HCT116 (cell line): ENCODE data around the gene FAM163B. TPM values are rescaled to one million over a fixed set of nuclear protein-coding genes. Genes with fewer than 3 reads are reported as not detected.

Source experiments
- ATAC-seq: fragments of 200-7000 bp; cut with Tn5 transposase; 2 replicates; pipeline ENCODE4 v1.9.1; 2020; ENCODE audit warnings: mild to moderate bottlenecking, moderate library complexity
- BruUV-seq: library from RNA; stranded (reverse); fragments of 400-500 nt; replicated peaks from 2 replicates; lab custom pipeline; 2021; lab: Mats Ljungman, UMichigan
- CTCF ChIA-PET: fragments of 300-600 bp; sonication (Branson Sonifier 250); formaldehyde crosslinking; loops from one replicate; lab custom pipeline; 2021; ENCODE audit warnings: antibody characterized with exemption; lab: Charles Lee
- POLR2A ChIA-PET: fragments of 300-600, 350-600 bp; sonication (Branson Sonifier 250); formaldehyde crosslinking; loops from one replicate; lab custom pipeline; 2021; ENCODE audit warnings: antibody characterized with exemption; lab: Charles Lee
- RAD21 ChIA-PET, 2 experiments: fragments of 300-600 bp; sonication (Branson Sonifier 250); formaldehyde crosslinking; loops; one replicate each; lab custom pipeline; 2023; ENCODE audit warnings: low total read pairs in 2 of 2; ENCODE audit not compliant: uncharacterized antibody in 2 of 2, unreplicated experiment in 2 of 2, low non-redundant PET in 1 of 2; lab: Charles Lee
- DNase-seq: peaks from one replicate; pipeline ENCODE4 v3.0.0-alpha.2; 2010; ENCODE audit warnings: low read depth, low spot score
- H2AFZ ChIP-seq: fragments of 200-600 bp; shearing (Covaris generic), sonication (generic); 2 replicates; pipeline ENCODE4 v1.6.1; 2017; ENCODE audit warnings: low read depth, mixed run types, mixed read lengths, antibody characterized with exemption, low read length; ENCODE audit not compliant: poor library complexity, severe bottlenecking
- H3K27ac ChIP-seq: 2 replicates; pipeline ENCODE4 v1.5.1; 2012; ENCODE audit warnings: low read depth, low read length
- H3K27me3 ChIP-seq: fragments of 200-600 bp; sonication (generic); 2 replicates; pipeline ENCODE4 v1.6.1; 2016; ENCODE audit warnings: mixed run types, low read length, mixed read lengths; ENCODE audit not compliant: insufficient read depth
- H3K36me3 ChIP-seq, 2 experiments: fragments of 200-500 bp in 1 of 2; fragments of 200-600 bp in 1 of 2; sonication (Bioruptor generic) in 1 of 2; sonication (generic) in 1 of 2; 2 replicates each; pipeline versions ENCODE4 v1.5.1 to v1.6.1; 2014 to 2016; ENCODE audit warnings: low read length in 2 of 2, inconsistent platforms in 1 of 2, mixed read lengths in 1 of 2, mixed run types in 1 of 2; ENCODE audit not compliant: insufficient read depth in 2 of 2, control insufficient read depth in 1 of 2
- H3K4me1 ChIP-seq, 2 experiments: fragments of 200-600 bp in 1 of 2; sonication (generic) in 1 of 2; 2 replicates each; pipeline versions ENCODE4 v1.5.1 to v1.6.1; 2012 to 2017; ENCODE audit warnings: low read length in 2 of 2, inconsistent platforms in 1 of 2, mild to moderate bottlenecking in 1 of 2, mixed read lengths in 1 of 2, mixed run types in 1 of 2, moderate library complexity in 1 of 2; ENCODE audit not compliant: insufficient read depth in 2 of 2, control insufficient read depth in 1 of 2
- H3K4me2 ChIP-seq: fragments of 200-600 bp; sonication (generic); 2 replicates; pipeline ENCODE4 v1.6.1; 2017; ENCODE audit warnings: mixed run types, low read length, mixed read lengths
- H3K4me3 ChIP-seq, 2 experiments: fragments of 200-600 bp in 1 of 2; sonication (generic) in 1 of 2; replicated peaks in 1 of 2; 2 replicates each; pipeline ENCODE4 v1.5.1; 2011 to 2016; ENCODE audit warnings: low read length in 2 of 2, control low read depth in 1 of 2, low read depth in 1 of 2, mild to moderate bottlenecking in 1 of 2, mixed read lengths in 1 of 2, mixed run types in 1 of 2
- H3K79me2 ChIP-seq: fragments of 200-600 bp; sonication (generic); 2 replicates; pipeline ENCODE4 v1.6.1; 2017; ENCODE audit warnings: mild to moderate bottlenecking, mixed run types, low read length, moderate library complexity, mixed read lengths; ENCODE audit not compliant: insufficient read depth
- H3K9ac ChIP-seq: fragments of 200-600 bp; sonication (generic); 2 replicates; pipeline ENCODE4 v1.6.1; 2016; ENCODE audit warnings: low read length, mixed read lengths
- H3K9me2 ChIP-seq: fragments of 200-600 bp; sonication (generic), shearing (Covaris generic); 2 replicates; pipeline ENCODE4 v1.6.1; 2017; ENCODE audit warnings: mixed run types, mild to moderate bottlenecking, moderate library complexity; ENCODE audit not compliant: insufficient read depth
- H3K9me3 ChIP-seq, 2 experiments: fragments of 200-500 bp in 1 of 2; fragments of 200-600 bp in 1 of 2; sonication (Bioruptor generic) in 1 of 2; sonication (generic) in 1 of 2; 2 replicates each; pipeline ENCODE4 v1.6.1; 2014 to 2017; ENCODE audit warnings: low read length in 2 of 2, mixed read lengths in 2 of 2, inconsistent platforms in 1 of 2, low read depth in 1 of 2, mild to moderate bottlenecking in 1 of 2, mixed run types in 1 of 2, moderate library complexity in 1 of 2; ENCODE audit not compliant: control insufficient read depth in 1 of 2, insufficient read depth in 1 of 2
- H4K20me1 ChIP-seq: fragments of 200-600 bp; sonication (generic), shearing (Covaris generic); 2 replicates; pipeline ENCODE4 v1.6.1; 2017; ENCODE audit warnings: mixed run types, mild to moderate bottlenecking, moderate library complexity; ENCODE audit not compliant: insufficient read depth
- CBX3 ChIP-seq: IDR thresholded peaks from 2 replicates; pipeline ENCODE4 v1.6.1; 2012; ENCODE audit warnings: low read depth
- CEBPB ChIP-seq: IDR thresholded peaks from 2 replicates; pipeline ENCODE4 v1.6.1; 2012; ENCODE audit warnings: low read depth
- CTCF ChIP-seq, 3 experiments: fragments of 200-600 bp in 1 of 3; sonication (generic) in 1 of 3; IDR thresholded peaks in 2 of 3; conservative IDR thresholded peaks in 1 of 3; 2 replicates each; pipeline ENCODE4 v1.5.1; 2012 to 2017; ENCODE audit warnings: low read depth in 2 of 3, low read length in 2 of 3, antibody characterized with exemption in 1 of 3, borderline replicate concordance in 1 of 3, control low read depth in 1 of 3, mild to moderate bottlenecking in 1 of 3, mixed read lengths in 1 of 3, mixed run types in 1 of 3, moderate library complexity in 1 of 3; ENCODE audit not compliant: insufficient read depth in 1 of 3
- EGR1 ChIP-seq: IDR thresholded peaks from 2 replicates; pipeline ENCODE4 v1.6.1; 2012; ENCODE audit warnings: low read depth
- ELF1 ChIP-seq: IDR thresholded peaks from 2 replicates; pipeline ENCODE4 v1.6.1; 2012; ENCODE audit warnings: low read depth, borderline replicate concordance
- EZH2 ChIP-seq: fragments of 200-600 bp; sonication (generic); IDR thresholded peaks from 2 replicates; pipeline ENCODE4 v1.6.1; 2017; ENCODE audit warnings: antibody characterized with exemption, mixed run types
- JUND ChIP-seq: IDR thresholded peaks from 2 replicates; pipeline ENCODE4 v1.6.1; 2012
- POLR2A ChIP-seq: IDR thresholded peaks from 2 replicates; pipeline ENCODE4 v1.7.0; 2011; ENCODE audit warnings: borderline replicate concordance; ENCODE audit not compliant: insufficient read depth, insufficient read length; ENCODE audit errors: extremely low read depth
- POLR2AphosphoS5 ChIP-seq: IDR thresholded peaks from 2 replicates; pipeline ENCODE4 v1.6.1; 2011; ENCODE audit warnings: mild to moderate bottlenecking, low read depth, low read length, moderate library complexity
- RAD21 ChIP-seq: IDR thresholded peaks from 2 replicates; pipeline ENCODE4 v1.6.1; 2012; ENCODE audit warnings: low read depth, mild to moderate bottlenecking
- SIN3A ChIP-seq: IDR thresholded peaks from 2 replicates; pipeline ENCODE4 v1.6.1; 2012; ENCODE audit warnings: low read depth
- SP1 ChIP-seq: IDR thresholded peaks from 2 replicates; pipeline ENCODE4 v1.6.1; 2012; ENCODE audit warnings: low read depth
- SRF ChIP-seq: IDR thresholded peaks from 2 replicates; pipeline ENCODE4 v1.6.1; 2012; ENCODE audit warnings: low read depth
- TCF7L2 ChIP-seq: IDR thresholded peaks from 2 replicates; pipeline ENCODE4 v1.7.0; 2011; ENCODE audit warnings: borderline replicate concordance, inconsistent platforms; ENCODE audit not compliant: insufficient read depth, insufficient read length; ENCODE audit errors: extremely low read depth
- YY1 ChIP-seq: IDR thresholded peaks from 2 replicates; pipeline ENCODE4 v1.6.1; 2011; ENCODE audit warnings: low read length, low read depth, moderate library complexity, mild to moderate bottlenecking; ENCODE audit not compliant: insufficient replicate concordance; ENCODE audit errors: extremely low read depth
- ZFX ChIP-seq: fragments of 450-650 bp; IDR thresholded peaks from 2 replicates; pipeline ENCODE4 v1.6.1; 2017
- ZNF274 ChIP-seq: fragments of 200-500 bp; sonication (Bioruptor generic); IDR thresholded peaks from 2 replicates; pipeline ENCODE4 v1.6.1; 2014; ENCODE audit warnings: mild to moderate bottlenecking, low read depth, low read length, inconsistent platforms
- intact Hi-C: fragments of 100-400 bp; cut with micrococcal nuclease; formaldehyde crosslinking; loops from 2 replicates; pipeline ENCODE4 v1.10.0; 2022
- total RNA-seq: library from RNA; stranded (reverse); gene quantifications from one replicate; pipeline ENCODE4 v1.2.1, GENCODE V29; 2021; ENCODE audit not compliant: unreplicated experiment
- TF ChIP-seq, protein P1 (sequence below): IDR thresholded peaks from 2 replicates; pipeline ENCODE4 v1.6.1; 2011; ENCODE audit warnings: mild to moderate bottlenecking, low read length, moderate library complexity; ENCODE audit not compliant: insufficient replicate concordance; ENCODE audit errors: extremely low read depth
- TF ChIP-seq, protein P2 (sequence below): IDR thresholded peaks from 2 replicates; pipeline ENCODE4 v1.6.1; 2012; ENCODE audit warnings: low read depth
- TF ChIP-seq, protein P3 (sequence below): IDR thresholded peaks from 2 replicates; pipeline ENCODE4 v1.6.1; 2012

FAM163B gene
- total RNA-seq, 1 experiment from 2014 or later = not detected

- no peaks in the 10 kb centered on the region for H3K27me3 ChIP-seq
Measured at GRCh38 chr9:133599470-133600173, 9.6 kb downstream of the FAM163B start.

More at GRCh38 chr9:133599470-133600173, 9.6 kb downstream of the FAM163B start:
- ChIA-PET CTCF (no interaction called here), RAD21 (no interaction called here), POLR2A (no interaction called here)
- no peaks in the 10 kb centered on the region for H3K9me2 ChIP-seq
- ATAC-seq = no peak
- no peak overlapping the region for H3K4me2 ChIP-seq
- DNase-seq = no peak
- no TSS peak for BruUV-seq
- no peaks in the 10 kb centered on the region for H4K20me1 ChIP-seq
- H3K9ac ChIP-seq = no peak overlapping the region
- no peak for TF ChIP-seq EZH2
- TF ChIP-seq JUND = no peak
- TF ChIP-seq, protein P1, sequence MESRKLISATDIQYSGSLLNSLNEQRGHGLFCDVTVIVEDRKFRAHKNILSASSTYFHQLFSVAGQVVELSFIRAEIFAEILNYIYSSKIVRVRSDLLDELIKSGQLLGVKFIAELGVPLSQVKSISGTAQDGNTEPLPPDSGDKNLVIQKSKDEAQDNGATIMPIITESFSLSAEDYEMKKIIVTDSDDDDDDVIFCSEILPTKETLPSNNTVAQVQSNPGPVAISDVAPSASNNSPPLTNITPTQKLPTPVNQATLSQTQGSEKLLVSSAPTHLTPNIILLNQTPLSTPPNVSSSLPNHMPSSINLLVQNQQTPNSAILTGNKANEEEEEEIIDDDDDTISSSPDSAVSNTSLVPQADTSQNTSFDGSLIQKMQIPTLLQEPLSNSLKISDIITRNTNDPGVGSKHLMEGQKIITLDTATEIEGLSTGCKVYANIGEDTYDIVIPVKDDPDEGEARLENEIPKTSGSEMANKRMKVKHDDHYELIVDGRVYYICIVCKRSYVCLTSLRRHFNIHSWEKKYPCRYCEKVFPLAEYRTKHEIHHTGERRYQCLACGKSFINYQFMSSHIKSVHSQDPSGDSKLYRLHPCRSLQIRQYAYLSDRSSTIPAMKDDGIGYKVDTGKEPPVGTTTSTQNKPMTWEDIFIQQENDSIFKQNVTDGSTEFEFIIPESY = no peak
- TF ChIP-seq CTCF (IDR thresholded peaks at IDR 0.05 in 2 of 3, conservative IDR thresholded peaks at IDR 0.05 in 1 of 3; ENCODE audit: borderline replicate concordance in 1 of 3, insufficient read depth in 1 of 3, low read depth in 2 of 3, low read length in 2 of 3) = no peak
- no peak for TF ChIP-seq ZNF274
- no peak for TF ChIP-seq TCF7L2
- TF ChIP-seq ELF1 = no peak
- no peak for TF ChIP-seq CBX3
- TF ChIP-seq POLR2A = no peak
- TF ChIP-seq SP1 = no peak
- no peak for TF ChIP-seq ZFX
- no peak for TF ChIP-seq YY1
- no peak for TF ChIP-seq EGR1
- no peak for TF ChIP-seq CEBPB
- TF ChIP-seq, protein P2, sequence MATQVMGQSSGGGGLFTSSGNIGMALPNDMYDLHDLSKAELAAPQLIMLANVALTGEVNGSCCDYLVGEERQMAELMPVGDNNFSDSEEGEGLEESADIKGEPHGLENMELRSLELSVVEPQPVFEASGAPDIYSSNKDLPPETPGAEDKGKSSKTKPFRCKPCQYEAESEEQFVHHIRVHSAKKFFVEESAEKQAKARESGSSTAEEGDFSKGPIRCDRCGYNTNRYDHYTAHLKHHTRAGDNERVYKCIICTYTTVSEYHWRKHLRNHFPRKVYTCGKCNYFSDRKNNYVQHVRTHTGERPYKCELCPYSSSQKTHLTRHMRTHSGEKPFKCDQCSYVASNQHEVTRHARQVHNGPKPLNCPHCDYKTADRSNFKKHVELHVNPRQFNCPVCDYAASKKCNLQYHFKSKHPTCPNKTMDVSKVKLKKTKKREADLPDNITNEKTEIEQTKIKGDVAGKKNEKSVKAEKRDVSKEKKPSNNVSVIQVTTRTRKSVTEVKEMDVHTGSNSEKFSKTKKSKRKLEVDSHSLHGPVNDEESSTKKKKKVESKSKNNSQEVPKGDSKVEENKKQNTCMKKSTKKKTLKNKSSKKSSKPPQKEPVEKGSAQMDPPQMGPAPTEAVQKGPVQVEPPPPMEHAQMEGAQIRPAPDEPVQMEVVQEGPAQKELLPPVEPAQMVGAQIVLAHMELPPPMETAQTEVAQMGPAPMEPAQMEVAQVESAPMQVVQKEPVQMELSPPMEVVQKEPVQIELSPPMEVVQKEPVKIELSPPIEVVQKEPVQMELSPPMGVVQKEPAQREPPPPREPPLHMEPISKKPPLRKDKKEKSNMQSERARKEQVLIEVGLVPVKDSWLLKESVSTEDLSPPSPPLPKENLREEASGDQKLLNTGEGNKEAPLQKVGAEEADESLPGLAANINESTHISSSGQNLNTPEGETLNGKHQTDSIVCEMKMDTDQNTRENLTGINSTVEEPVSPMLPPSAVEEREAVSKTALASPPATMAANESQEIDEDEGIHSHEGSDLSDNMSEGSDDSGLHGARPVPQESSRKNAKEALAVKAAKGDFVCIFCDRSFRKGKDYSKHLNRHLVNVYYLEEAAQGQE = no peak
- no peak for TF ChIP-seq POLR2AphosphoS5
- TF ChIP-seq, protein P3, sequence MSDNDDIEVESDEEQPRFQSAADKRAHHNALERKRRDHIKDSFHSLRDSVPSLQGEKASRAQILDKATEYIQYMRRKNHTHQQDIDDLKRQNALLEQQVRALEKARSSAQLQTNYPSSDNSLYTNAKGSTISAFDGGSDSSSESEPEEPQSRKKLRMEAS = no peak
- TF ChIP-seq RAD21 = no peak
- no peak for TF ChIP-seq SIN3A
- TF ChIP-seq SRF = no peak
- intact Hi-C loops = no loop called here
- no peak overlapping the region for H2AFZ ChIP-seq
- H3K4me3 ChIP-seq = no peak overlapping the region
- peaks cover 7 to 10% of the 10 kb centered on the region in 2 experiments; a peak in 2 of 4 replicates for H3K9me3 ChIP-seq
- H3K4me1 ChIP-seq = no peaks in the 10 kb centered on the region
- H3K36me3 ChIP-seq = no peaks in the 10 kb centered on the region
- H3K79me2 ChIP-seq = no peaks in the 10 kb centered on the region
- H3K27ac ChIP-seq = no peak overlapping the region
